HepG2 (cell line): ENCODE results near the gene FLYWCH1. TPM values are rescaled to one million over a fixed set of nuclear protein-coding genes. Genes with fewer than 3 reads are reported as not detected.
A peak's percentile ranks its signal among the peaks of the same experiment; 100 is the strongest.

Experiments
- AHR ChIP-seq: IDR thresholded peaks from 2 replicates; pipeline ENCODE4 v1.6.1; 2018; ENCODE audit warnings: missing genetic modification reagents, missing compliant biosample characterization
- GMEB1 ChIP-seq: sonication (generic); formaldehyde crosslinking; IDR thresholded peaks from 2 replicates; pipeline ENCODE4 v1.5.1; 2020; ENCODE audit warnings: missing genetic modification reagents, mild to moderate bottlenecking, borderline replicate concordance
- HNRNPUL1 ChIP-seq: fragments of 200-400 bp; formaldehyde crosslinking; IDR thresholded peaks from 2 replicates; pipeline ENCODE4 v1.6.1; 2017; ENCODE audit warnings: low read depth, mild to moderate bottlenecking, low read length, moderate library complexity
- PRDM10 ChIP-seq: sonication (generic); formaldehyde crosslinking; IDR thresholded peaks from 2 replicates; pipeline ENCODE4 v1.4.0; 2020; ENCODE audit warnings: low read depth, missing genetic modification reagents
- SRY ChIP-seq: sonication (generic); formaldehyde crosslinking; IDR thresholded peaks from 2 replicates; pipeline ENCODE4 v1.8.0; 2022; ENCODE audit warnings: mild to moderate bottlenecking, missing genetic modification reagents
- TBL1XR1 ChIP-seq: fragments of 150-350 bp; IDR thresholded peaks from 2 replicates; pipeline ENCODE4 v1.6.1; 2014; ENCODE audit warnings: borderline replicate concordance, low read length; ENCODE audit not compliant: partially characterized antibody
- ZBTB1 ChIP-seq: sonication (generic); formaldehyde crosslinking; IDR thresholded peaks from 2 replicates; pipeline ENCODE4 v1.4.0; 2020; ENCODE audit warnings: missing genetic modification reagents, borderline replicate concordance
- ZHX2 ChIP-seq, 2 experiments: sonication (generic) in 1 of 2; formaldehyde crosslinking in 1 of 2; IDR thresholded peaks; 2 replicates each; pipeline versions ENCODE4 v1.6.1 to v1.9.0; 2014 to 2022; ENCODE audit warnings: antibody characterized with exemption in 1 of 2, borderline replicate concordance in 1 of 2, inconsistent platforms in 1 of 2, low read depth in 1 of 2, missing genetic modification reagents in 1 of 2
- ZMYM2 ChIP-seq: sonication (generic); formaldehyde crosslinking; IDR thresholded peaks from 2 replicates; pipeline ENCODE4 v1.8.0; 2022; ENCODE audit warnings: mild to moderate bottlenecking, missing genetic modification reagents
- ZNF296 ChIP-seq: sonication (generic); formaldehyde crosslinking; conservative IDR thresholded peaks from 2 replicates; pipeline ENCODE4 v1.5.0; 2020; ENCODE audit warnings: mild to moderate bottlenecking, missing genetic modification reagents
- ZNF580 ChIP-seq: IDR thresholded peaks from 2 replicates; pipeline ENCODE4 v1.6.1; 2016; ENCODE audit warnings: low read depth, borderline replicate concordance
- ZNF83 ChIP-seq: sonication (generic); formaldehyde crosslinking; IDR thresholded peaks from 2 replicates; pipeline ENCODE4 v1.4.0; 2020; ENCODE audit warnings: missing genetic modification reagents, mild to moderate bottlenecking, borderline replicate concordance
- polyA plus RNA-seq, 8 experiments: library from polyadenylated mRNA; depleted of rRNA in 3 of 8; stranded (reverse) in 7 of 8; unstranded in 1 of 8; fragments of >200 nt; fragmentation: Illumina TruSeq in 4 of 8; extraction: Trizol in 4 of 8; gene quantifications; 2 replicates each; pipeline versions ENCODE4 v1.2.1 to v1.2.3, GENCODE V29; 2011 to 2016; ENCODE audit warnings: low read depth in 4 of 8, missing spikeins in 1 of 8, mixed read lengths in 1 of 8; ENCODE audit not compliant: insufficient read depth in 1 of 8
- total RNA-seq, 5 experiments: library from RNA; depleted of rRNA; stranded (reverse); fragments of >200 nt; fragmentation: Illumina TruSeq; extraction: Trizol; gene quantifications; 2 replicates each; pipeline ENCODE4 v1.2.3, GENCODE V29; 2016; ENCODE audit warnings: low read depth in 1 of 5

The FLYWCH1 gene
- total and polyA plus RNA-seq, 2 of the 13 experiments (the other 11 are each of a cell fraction or from before 2014, with no cell fraction given), result 7.3 to 12.4 TPM

GRCh38 chr16:2911638-2912329 is at the start of gene FLYWCH1 (continued):
- TF ChIP-seq ZHX2 (IDR thresholded peaks at IDR 0.05; ENCODE audit: low read depth) (no peak), ZHX2 (CRISPR knock-in tag; IDR thresholded peaks at IDR 0.05; ENCODE audit: borderline replicate concordance) (no peak), PRDM10 (CRISPR knock-in tag) (no peak), ZNF580 (CRISPR knock-in tag) (no peak), ZBTB1 (CRISPR knock-in tag) (no peak), AHR (CRISPR knock-in tag) (no peak), HNRNPUL1 (peak; percentile 66; the same call in 1 of the 2 replicates), GMEB1 (peak; percentile 91), ZMYM2 (CRISPR knock-in tag) (no peak), ZNF296 (CRISPR knock-in tag) (no peak), SRY (CRISPR knock-in tag) (peak; percentile 55; the same call in 1 of the 2 replicates), ZNF83 (CRISPR knock-in tag) (no peak), TBL1XR1 (no peak)
